CD4-positive, CD25-positive, alpha-beta regulatory T cell (primary cell): ENCODE measurements around the gene CNDP1. TPM values are rescaled to one million over a fixed set of nuclear protein-coding genes. Genes with fewer than 3 reads are reported as not detected.

Source experiments
- ATAC-seq, 2 donors: fragments of 150-1000 bp; cut with Tn5 transposase; one replicate each; pipeline ENCODE4 v1.10.0; 2021; ENCODE audit warnings: low read depth in 2 of 2, moderate number of reproducible peaks in 2 of 2, moderate library complexity in 1 of 2
- DNase-seq, 3 donors: peaks; one replicate each; pipeline versions ENCODE4 v3.0.0 to v3.0.0-alpha.2; 2012 to 2022; ENCODE audit warnings: mixed read lengths in 1 of 3
- H3K27ac ChIP-seq: one replicate; pipeline ENCODE4 v1.7.0; 2013; ENCODE audit warnings: mild to moderate bottlenecking, low read length; ENCODE audit not compliant: insufficient read depth, poor library complexity, severe bottlenecking
- H3K27me3 ChIP-seq: one replicate; pipeline ENCODE4 v1.7.0; 2013; ENCODE audit warnings: low read length; ENCODE audit not compliant: control insufficient read depth, insufficient read depth
- H3K36me3 ChIP-seq: one replicate; pipeline ENCODE4 v1.7.0; 2013; ENCODE audit warnings: mild to moderate bottlenecking, low read length, moderate library complexity; ENCODE audit not compliant: control insufficient read depth, insufficient read depth
- H3K4me1 ChIP-seq: 2 replicates; pipeline ENCODE4 v1.7.0; 2013; ENCODE audit warnings: mild to moderate bottlenecking, low read length; ENCODE audit not compliant: insufficient read depth, control insufficient read depth, poor library complexity, severe bottlenecking
- H3K4me3 ChIP-seq: one replicate; pipeline ENCODE4 v1.7.0; 2013; ENCODE audit warnings: low read depth, mild to moderate bottlenecking, low read length, moderate library complexity
- H3K9me3 ChIP-seq, 2 experiments: 1 replicate in 1 of 2; 2 replicates in 1 of 2; pipeline ENCODE4 v1.7.0; 2013; ENCODE audit warnings: low read length in 2 of 2, mild to moderate bottlenecking in 1 of 2, moderate library complexity in 1 of 2; ENCODE audit not compliant: control insufficient read depth in 2 of 2
- H3K27ac Mint-ChIP-seq, 3 donors: one replicate each; pipeline ENCODE4 v1.8.0; 2020 to 2022; ENCODE audit warnings: mild to moderate bottlenecking in 3 of 3, mixed read lengths in 3 of 3, moderate library complexity in 2 of 3
- H3K27me3 Mint-ChIP-seq: one replicate; pipeline ENCODE4 v1.8.0; 2022; ENCODE audit warnings: mild to moderate bottlenecking, mixed read lengths
- H3K36me3 Mint-ChIP-seq: one replicate; pipeline ENCODE4 v1.8.0; 2020; ENCODE audit warnings: mixed read lengths
- H3K4me1 Mint-ChIP-seq, 4 donors: one replicate each; pipeline ENCODE4 v1.8.0; 2020 to 2022; ENCODE audit warnings: mixed read lengths in 4 of 4, mild to moderate bottlenecking in 1 of 4
- H3K4me3 Mint-ChIP-seq, 4 donors: one replicate each; pipeline ENCODE4 v1.8.0; 2020 to 2022; ENCODE audit warnings: mild to moderate bottlenecking in 4 of 4, mixed read lengths in 4 of 4, moderate library complexity in 3 of 4
- H3K9me3 Mint-ChIP-seq, 7 donors: one replicate each; pipeline ENCODE4 v1.8.0; 2020 to 2022; ENCODE audit warnings: mixed read lengths in 7 of 7, mild to moderate bottlenecking in 3 of 7, moderate library complexity in 2 of 7
- polyA plus RNA-seq, 4 donors: library from polyadenylated mRNA; unstranded; fragments of 300-500 nt; fragmentation: Illumina TruSeq; gene quantifications; one replicate each; pipeline ENCODE4 v1.2.3, GENCODE V29; 2021
- total RNA-seq: library from RNA; stranded (reverse); gene quantifications from one replicate; pipeline ENCODE4 v1.2.3, GENCODE V29; 2022

CNDP1 gene
- total and polyA plus RNA-seq, 5 donors from 2014 or later = 0.15 TPM; not detected in 4

DNA sequence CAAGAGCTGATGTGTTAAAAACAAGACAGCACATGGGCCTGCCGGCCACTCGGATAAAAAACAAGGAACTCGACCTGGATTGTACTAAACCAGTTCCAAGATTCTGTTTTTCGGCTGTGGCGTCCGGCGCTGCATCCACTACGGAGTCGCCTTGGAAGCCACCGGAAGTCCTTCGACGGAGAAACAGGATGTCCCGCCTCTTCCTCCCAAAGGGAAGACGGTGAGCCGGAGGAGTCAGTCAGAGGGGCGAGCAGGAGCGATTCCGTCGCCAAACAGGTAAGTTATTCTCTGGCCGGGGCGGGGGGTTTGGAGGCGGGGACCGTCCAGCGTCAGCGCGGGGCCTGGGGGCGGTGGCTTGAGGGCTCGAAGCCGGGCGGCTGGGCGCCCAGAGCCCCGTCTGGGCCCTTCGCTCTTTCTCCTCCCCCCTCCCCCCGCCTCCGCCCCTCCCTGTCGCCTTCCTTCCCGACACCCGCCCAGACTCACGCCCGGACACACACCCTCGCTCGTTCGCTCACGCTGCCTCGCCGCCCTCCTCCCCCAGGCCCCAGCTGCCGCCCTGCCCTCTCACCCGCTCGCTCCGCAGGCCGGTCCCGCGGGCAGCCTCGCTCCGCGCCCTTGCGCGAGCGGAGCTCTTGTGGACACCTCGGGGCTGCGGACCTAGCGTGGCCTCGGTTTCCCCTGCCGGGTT is 63.5 kb downstream of the CNDP1 start, which contains the start of gene ZNF407:
Gene ZNF407, plus strand, starts transcription at position 209 of the 688 bp plus-strand sequence. CDS start 33,150 bp downstream, outside the sequence.
- Mint-ChIP-seq H3K4me1 (peaks cover 33 to 68% (median 46%) of the 10 kb centered on the region in 4 donors), H3K27me3 (peaks cover 5% of the 10 kb centered on the region), H3K4me3 (peak within 1 kb of the TSS; percentile 95 to 99 (median 96)), H3K36me3 (peaks cover 28% of the 10 kb centered on the region), H3K27ac (peak within 1 kb of the TSS; percentile 98 to 100 (median 98)), H3K9me3 (peaks cover 0 to 3% (median 0%) of the 10 kb centered on the region in 7 donors)
- peaks cover 34% of the 10 kb centered on the region for H3K4me1 ChIP-seq
- no peaks in the 10 kb centered on the region for H3K27me3 ChIP-seq
- H3K36me3 ChIP-seq = peaks cover 12% of the 10 kb centered on the region
- peak within 1 kb of the TSS; percentile 95 for H3K27ac ChIP-seq
- peak; percentile 78 to 95 (median 93) for DNase-seq
- no peaks in the 10 kb centered on the region for H3K9me3 ChIP-seq
- ATAC-seq = peak; percentile 75 to 76
- H3K4me3 ChIP-seq = peak within 1 kb of the TSS; percentile 98

DNA sequence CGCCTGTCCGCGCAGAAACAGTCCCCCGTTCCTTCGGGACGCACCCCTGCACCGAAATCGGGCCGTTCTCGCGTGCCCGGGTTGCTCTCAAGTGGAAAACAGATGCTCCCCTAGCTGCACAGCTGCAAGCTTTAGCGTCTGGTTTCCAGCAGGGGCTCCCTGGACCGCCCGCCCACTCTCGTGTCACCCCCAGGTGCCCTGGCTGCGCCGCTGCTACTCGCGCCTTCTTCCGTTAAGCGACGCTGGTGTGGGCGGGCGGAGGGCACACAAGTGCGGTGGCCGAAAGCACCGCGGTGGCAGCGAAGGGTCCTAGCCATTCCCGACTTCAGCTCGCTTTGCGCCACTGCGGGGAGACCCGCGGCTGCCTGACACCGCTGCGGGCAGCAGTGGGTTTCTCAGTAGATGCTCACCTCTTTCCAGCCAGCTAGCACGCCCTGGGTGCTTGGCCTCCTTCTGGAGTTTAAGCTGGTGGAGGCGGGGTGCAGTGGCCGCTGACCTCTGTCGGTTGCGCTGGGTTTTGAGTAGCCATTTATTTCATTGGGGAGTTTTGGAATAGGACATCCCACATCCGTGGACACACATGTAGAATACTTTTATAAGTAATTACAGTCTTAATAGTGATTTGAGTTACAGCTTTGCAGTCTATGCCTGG is 64.2 kb downstream of the CNDP1 start:
- peaks cover 34% of the 10 kb centered on the region for H3K4me1 ChIP-seq
- H3K27me3 Mint-ChIP-seq = peaks cover 5% of the 10 kb centered on the region
- peaks cover 29 to 74% (median 46%) of the 10 kb centered on the region in 4 donors for H3K4me1 Mint-ChIP-seq
- H3K4me3 ChIP-seq = peak overlapping the region; percentile 69
- H3K27ac Mint-ChIP-seq = peak overlapping the region; percentile 98 to 100 (median 98)
- H3K36me3 Mint-ChIP-seq = peaks cover 23% of the 10 kb centered on the region
- ATAC-seq = peak; percentile 67 to 72
- H3K4me3 Mint-ChIP-seq = peak overlapping the region; percentile 95 to 99 (median 96)
- H3K27me3 ChIP-seq = no peaks in the 10 kb centered on the region
- H3K9me3 ChIP-seq = no peaks in the 10 kb centered on the region
- peak overlapping the region; percentile 95 for H3K27ac ChIP-seq
- H3K36me3 ChIP-seq = peaks cover 6% of the 10 kb centered on the region
- peaks cover 0 to 3% (median 0%) of the 10 kb centered on the region in 7 donors for H3K9me3 Mint-ChIP-seq
- peak; percentile 59 to 79 (median 75) for DNase-seq

DNA sequence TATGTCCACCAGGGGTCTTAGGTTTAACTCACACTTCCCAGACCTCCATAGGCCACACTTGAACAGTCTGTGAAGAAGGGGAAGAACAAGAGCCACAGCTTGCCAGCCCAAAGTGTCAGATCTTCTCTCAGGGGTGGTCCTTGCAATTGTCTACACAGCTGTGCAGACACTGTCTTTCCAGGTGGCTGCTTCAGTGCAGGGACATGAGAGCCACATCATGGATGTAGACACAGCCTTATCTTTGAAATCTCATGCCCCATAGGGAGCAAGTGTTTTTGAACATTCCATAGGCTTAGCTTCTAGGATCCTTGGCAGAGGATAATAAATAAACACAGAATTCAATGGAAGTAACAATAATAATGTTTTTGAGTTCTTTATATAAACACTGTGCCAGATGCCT is 70.1 kb downstream of the CNDP1 start:
- DNase-seq (no peak), ATAC-seq (no peak)
- Mint-ChIP-seq H3K4me3 (no peak overlapping the region), H3K4me1 (peaks cover 14 to 47% (median 31%) of the 10 kb centered on the region in 4 donors), H3K27me3 (no peaks in the 10 kb centered on the region), H3K9me3 (no peaks in the 10 kb centered on the region), H3K36me3 (peaks cover 9% of the 10 kb centered on the region), H3K27ac (peak overlapping the region in 1 of 3 donors; percentile 32)
- Histone ChIP-seq H3K4me1 (peaks cover 1% of the 10 kb centered on the region), H3K9me3 (no peaks in the 10 kb centered on the region), H3K27ac (no peak overlapping the region), H3K27me3 (no peaks in the 10 kb centered on the region), H3K36me3 (no peaks in the 10 kb centered on the region), H3K4me3 (no peak overlapping the region)

- Histone ChIP-seq H3K4me3 (no peak overlapping the region), H3K27me3 (no peaks in the 10 kb centered on the region), H3K27ac (no peak overlapping the region), H3K36me3 (no peaks in the 10 kb centered on the region), H3K9me3 (no peaks in the 10 kb centered on the region), H3K4me1 (no peaks in the 10 kb centered on the region)
- Mint-ChIP-seq H3K27me3 (no peaks in the 10 kb centered on the region), H3K4me3 (no peak overlapping the region), H3K36me3 (peaks cover 9% of the 10 kb centered on the region), H3K4me1 (peaks cover 12 to 46% (median 29%) of the 10 kb centered on the region in 4 donors), H3K9me3 (no peaks in the 10 kb centered on the region), H3K27ac (peak overlapping the region in 1 of 3 donors; percentile 32)
- DNase-seq (no peak), ATAC-seq (no peak)
Measured at GRCh38 chr18:74604774-74605173, 70.5 kb downstream of the CNDP1 start.

- Histone ChIP-seq H3K27ac (no peak overlapping the region), H3K9me3 (no peaks in the 10 kb centered on the region), H3K4me1 (peaks cover 10% of the 10 kb centered on the region), H3K4me3 (no peak overlapping the region), H3K36me3 (no peaks in the 10 kb centered on the region), H3K27me3 (no peaks in the 10 kb centered on the region)
- peaks cover 4% of the 10 kb centered on the region for H3K36me3 Mint-ChIP-seq
- H3K9me3 Mint-ChIP-seq = no peaks in the 10 kb centered on the region
- no peaks in the 10 kb centered on the region for H3K27me3 Mint-ChIP-seq
- peak overlapping the region in 1 of 3 donors; percentile 43 for H3K27ac Mint-ChIP-seq
- no peak for ATAC-seq
- H3K4me1 Mint-ChIP-seq = peaks cover 29 to 45% (median 34%) of the 10 kb centered on the region in 4 donors
- peak overlapping the region in 1 of 4 donors; percentile 21 for H3K4me3 Mint-ChIP-seq
- DNase-seq = no peak
Measured at GRCh38 chr18:74608681-74609080, 74.4 kb downstream of the CNDP1 start.

DNA sequence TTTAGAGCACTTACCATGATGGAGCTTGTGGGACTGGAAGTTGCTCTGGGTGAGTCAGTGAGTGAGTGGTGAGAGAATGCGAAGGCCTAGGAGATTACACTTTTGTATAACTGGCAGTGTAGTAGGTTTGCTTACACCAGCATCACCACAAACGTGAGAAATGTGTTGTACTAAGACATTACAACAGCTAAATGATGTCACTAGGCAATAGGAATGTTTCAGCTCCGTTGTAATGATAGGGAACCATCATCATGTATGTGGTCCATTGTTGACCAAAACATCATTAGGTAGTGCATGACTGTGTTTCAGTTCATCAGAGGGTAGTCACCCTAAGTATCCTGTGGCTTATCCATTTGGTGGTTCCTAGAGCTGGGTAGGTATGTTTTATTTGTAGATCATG is 75.2 kb downstream of the CNDP1 start:
- Mint-ChIP-seq H3K9me3 (no peaks in the 10 kb centered on the region), H3K4me1 (peaks cover 32 to 38% (median 34%) of the 10 kb centered on the region in 4 donors)

DNA sequence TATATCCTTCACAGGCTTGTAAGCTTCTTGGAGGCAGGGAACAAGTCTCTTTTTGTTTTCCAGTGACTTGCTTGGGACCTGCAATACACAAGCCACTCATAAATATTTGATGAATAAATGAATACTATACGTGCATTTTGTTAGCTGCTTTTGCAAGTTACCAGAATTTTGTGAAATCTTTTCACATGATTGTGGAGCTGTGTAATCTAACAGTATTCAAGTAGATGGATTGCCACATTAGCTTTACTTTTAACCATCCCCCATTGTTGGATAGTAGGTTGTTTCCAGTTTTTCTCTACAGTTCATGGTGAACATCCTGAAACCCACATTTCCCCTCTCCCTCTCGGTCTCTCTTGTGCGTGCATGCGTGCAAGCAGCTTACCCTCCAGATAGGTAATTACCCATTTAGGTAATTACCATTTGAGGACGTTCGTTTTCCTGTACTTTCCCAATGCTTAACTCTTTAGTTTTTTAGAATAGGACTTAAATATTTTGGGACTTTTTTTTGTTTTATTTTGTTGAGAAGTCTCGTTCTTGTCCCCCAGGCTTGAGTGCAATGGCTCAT is 75.8 kb downstream of the CNDP1 start:
- peaks cover 10% of the 10 kb centered on the region for H3K4me1 ChIP-seq
- no peak overlapping the region for H3K27ac ChIP-seq
- H3K9me3 Mint-ChIP-seq = no peaks in the 10 kb centered on the region

More for the DNA sequence above, 75.2 kb downstream of the CNDP1 start:
- H3K27ac ChIP-seq = no peak overlapping the region
- no peaks in the 10 kb centered on the region for H3K36me3 ChIP-seq
- Mint-ChIP-seq H3K27me3 (no peaks in the 10 kb centered on the region), H3K4me3 (no peak overlapping the region), H3K36me3 (no peaks in the 10 kb centered on the region), H3K27ac (no peak overlapping the region)
- peaks cover 10% of the 10 kb centered on the region for H3K4me1 ChIP-seq
- ATAC-seq (no peak), DNase-seq (no peak)
- H3K9me3 ChIP-seq = no peaks in the 10 kb centered on the region
- no peaks in the 10 kb centered on the region for H3K27me3 ChIP-seq
- H3K4me3 ChIP-seq = no peak overlapping the region

More for the DNA sequence above, 75.8 kb downstream of the CNDP1 start:
- Mint-ChIP-seq H3K4me3 (no peak overlapping the region), H3K27me3 (no peaks in the 10 kb centered on the region), H3K27ac (no peak overlapping the region), H3K4me1 (peaks cover 32 to 37% (median 34%) of the 10 kb centered on the region in 4 donors), H3K36me3 (no peaks in the 10 kb centered on the region)
- DNase-seq (no peak), ATAC-seq (no peak)
- Histone ChIP-seq H3K9me3 (no peaks in the 10 kb centered on the region), H3K27me3 (no peaks in the 10 kb centered on the region), H3K4me3 (no peak overlapping the region), H3K36me3 (no peaks in the 10 kb centered on the region)
